ENCODE measurements around the gene PRPF6. TPM values are rescaled to one million over a fixed set of nuclear protein-coding genes. Genes with fewer than 3 reads are reported as not detected.

The PRPF6 gene
- polyA plus RNA-seq, 2 of the 4 experiments (the other 2 are of a cell fraction): 42.8 to 47.2 TPM

- H3K4me2 ChIP-seq: no peak overlapping the region
- H3K4me1 ChIP-seq: peaks cover 5% of the 10 kb centered on the region; the same call in 1 of the 3 replicates
- no peak for FAIRE-seq
- 97% methylated on average over 40 of the region's 58 CpGs for WGBS (ENCODE audit: missing lambda C conversion rate)
- no peak for DNase-seq (ENCODE audit: low read depth in 1 of 2, low spot score in 1 of 2)
- ATAC-seq: no peak
- ChIA-PET POLR2A (interaction anchor here (1.2 kb wide), 1 partner anchor 17 kb away, joined by 3 read pairs; no protein-coding TSS in a partner anchor), CTCF (no interaction called here)
- TF ChIP-seq ATOH8 (CRISPR knock-in tag; IDR thresholded peaks at IDR 0.05; ENCODE audit: low read depth) (no peak), TP53 (CRISPR knock-in tag; IDR thresholded peaks at IDR 0.05) (no peak), ZNF302 (CRISPR knock-in tag; IDR thresholded peaks at IDR 0.05) (no peak), RFX5 (IDR thresholded peaks at IDR 0.05) (no peak), HDAC2 (IDR thresholded peaks at IDR 0.05) (no peak), E2F6 (IDR thresholded peaks at IDR 0.05; ENCODE audit: borderline replicate concordance, low read depth) (no peak), MAX (IDR thresholded peaks at IDR 0.05) (no peak), JUN (IDR thresholded peaks at IDR 0.05) (no peak), MAZ (IDR thresholded peaks at IDR 0.05; ENCODE audit: borderline replicate concordance, low read depth, low read length) (no peak), CHD2 (IDR thresholded peaks at IDR 0.05; ENCODE audit: low read length, partially characterized antibody) (no peak), HOXA7 (CRISPR knock-in tag; IDR thresholded peaks at IDR 0.05) (no peak), USF2 (IDR thresholded peaks at IDR 0.05) (no peak), ESRRA (IDR thresholded peaks at IDR 0.05; ENCODE audit: borderline replicate concordance, low read length) (no peak), MAFK (IDR thresholded peaks at IDR 0.05; ENCODE audit: partially characterized antibody) (no peak), CBX8 (IDR thresholded peaks at IDR 0.05) (no peak), RCOR1 (IDR thresholded peaks at IDR 0.05; ENCODE audit: low read depth, low read length) (no peak), NR3C1 (IDR thresholded peaks at IDR 0.05) (no peak), GATA3 (IDR thresholded peaks at IDR 0.05; ENCODE audit: borderline replicate concordance) (no peak), CBX2 (IDR thresholded peaks at IDR 0.05; ENCODE audit: borderline replicate concordance, low read depth) (no peak), HES2 (IDR thresholded peaks at IDR 0.05) (no peak)
- H3K4me3 ChIP-seq: no peak overlapping the region
- no peaks in the 10 kb centered on the region for H3K9me3 ChIP-seq
- no peak overlapping the region for H3K27ac ChIP-seq
These were observed 40.3 kb upstream of the PRPF6 start for GRCh38 chr20:63940472-63941266.

- H3K9me3 ChIP-seq: no peaks in the 10 kb centered on the region
- FAIRE-seq (no peak), DNase-seq (ENCODE audit: low read depth in 1 of 2, low spot score in 1 of 2) (peak in 1 of 2 experiments; percentile 58), ATAC-seq (peak in 1 of 2 experiments; percentile 17; a peak in 3 of 6 replicates)
- no peak for TF ChIP-seq ATOH8 (CRISPR knock-in tag; IDR thresholded peaks at IDR 0.05; ENCODE audit: low read depth)
- no peak for TF ChIP-seq ZNF302 (CRISPR knock-in tag; IDR thresholded peaks at IDR 0.05)
- TF ChIP-seq FOXS1 (CRISPR knock-in tag; IDR thresholded peaks at IDR 0.05): no peak
- TF ChIP-seq JUN (IDR thresholded peaks at IDR 0.05): no peak
- TF ChIP-seq HEYL (CRISPR knock-in tag; IDR thresholded peaks at IDR 0.05): no peak
- no peak for TF ChIP-seq RNF2 (IDR thresholded peaks at IDR 0.05; ENCODE audit: borderline replicate concordance, low read depth)
- no peak for TF ChIP-seq ESRRA (IDR thresholded peaks at IDR 0.05; ENCODE audit: borderline replicate concordance, low read length)
- no peak for TF ChIP-seq ZC3H11A (IDR thresholded peaks at IDR 0.05)
- TF ChIP-seq HOXB5 (CRISPR knock-in tag; IDR thresholded peaks at IDR 0.05): no peak
- TF ChIP-seq REST (IDR thresholded peaks at IDR 0.05): no peak
- no peak for TF ChIP-seq CEBPB (IDR thresholded peaks at IDR 0.05)
- no peak for TF ChIP-seq CBX8 (IDR thresholded peaks at IDR 0.05)
- no peak for TF ChIP-seq POLR2AphosphoS2 (conservative IDR thresholded peaks at IDR 0.05; ENCODE audit: low read length)
- TF ChIP-seq ZSCAN20 (CRISPR knock-in tag; IDR thresholded peaks at IDR 0.05): no peak
- POLR2A ChIA-PET: no interaction called here
- peaks cover 5% of the 10 kb centered on the region; the same call in 1 of the 3 replicates for H3K4me1 ChIP-seq
- no peak overlapping the region for H3K4me3 ChIP-seq
- CTCF ChIA-PET: no interaction called here
- 92% methylated on average over 27 of the region's 39 CpGs for WGBS (ENCODE audit: missing lambda C conversion rate)
- H3K27ac ChIP-seq: no peak overlapping the region
- no peak overlapping the region for H3K4me2 ChIP-seq
These were observed 39.5 kb upstream of the PRPF6 start for GRCh38 chr20:63941282-63942081.
